GM12878 (cell line): ENCODE data around the gene CEP126. TPM values are rescaled to one million over a fixed set of nuclear protein-coding genes. Genes with fewer than 3 reads are reported as not detected.

Experiments
- ATAC-seq: fragments of 200-7000 bp; cut with Tn5 transposase; 3 replicates; pipeline ENCODE4 v1.9.1; 2020; ENCODE audit warnings: mild to moderate bottlenecking, moderate library complexity
- BruUV-seq: library from RNA; stranded (reverse); fragments of 400-500 nt; replicated peaks from 2 replicates; lab custom pipeline; 2021; lab: Mats Ljungman, UMichigan
- CTCF ChIA-PET: fragments of 300-600 bp; sonication (Branson Sonifier 250); formaldehyde crosslinking; extraction: SDS; loops from one replicate; lab custom pipeline; 2021; ENCODE audit warnings: inconsistent platforms; lab: Yijun Ruan, JAX
- POLR2A ChIA-PET: fragments of 350-600 bp; formaldehyde crosslinking; extraction: SDS; loops from one replicate; lab custom pipeline; 2021; ENCODE audit warnings: inconsistent platforms; lab: Charles Lee
- RAD21 ChIA-PET: fragments of 300-600 bp; sonication (Branson Sonifier 250); formaldehyde crosslinking; loops from one replicate; lab custom pipeline; 2023; ENCODE audit warnings: antibody characterized with exemption; ENCODE audit not compliant: unreplicated experiment; lab: Charles Lee
- SMC1A ChIA-PET: fragments of 300-600 bp; sonication (Branson Sonifier 250); formaldehyde crosslinking; loops from one replicate; lab custom pipeline; 2023; ENCODE audit not compliant: unreplicated experiment, uncharacterized antibody; lab: Charles Lee
- DNase-seq: peaks from one replicate; pipeline ENCODE4 v3.0.0-alpha.2; 2011; ENCODE audit warnings: low read depth, low spot score
- FAIRE-seq: peaks from 3 replicates; lab custom pipeline; 2011; peaks lifted over from hg19 to GRCh38; lab: Jason Lieb, UNC
- H2AFZ ChIP-seq: 2 replicates; pipeline ENCODE4 v1.6.0; 2011; ENCODE audit warnings: low read depth, low read length, control low read depth; ENCODE audit not compliant: control insufficient read depth
- H3K27ac ChIP-seq: 2 replicates; pipeline ENCODE4 v1.5.1; 2011; ENCODE audit warnings: control low read depth; ENCODE audit not compliant: control insufficient read depth, insufficient read depth
- H3K27me3 ChIP-seq, 2 experiments: replicated peaks in 1 of 2; 2 replicates each; pipeline versions ENCODE4 v1.6.0 to v1.6.1; 2011; ENCODE audit warnings: low read length in 1 of 2; ENCODE audit not compliant: control insufficient read depth in 2 of 2, insufficient read depth in 2 of 2
- H3K36me3 ChIP-seq, 2 experiments: 2 replicates each; pipeline ENCODE4 v1.5.1; 2011; ENCODE audit warnings: low read length in 1 of 2; ENCODE audit not compliant: control insufficient read depth in 2 of 2, insufficient read depth in 2 of 2
- H3K4me1 ChIP-seq: 2 replicates; pipeline ENCODE4 v1.6.1; 2011; ENCODE audit warnings: mild to moderate bottlenecking, low read length, moderate library complexity, mixed read lengths; ENCODE audit not compliant: control insufficient read depth, insufficient read depth
- H3K4me2 ChIP-seq: 2 replicates; pipeline ENCODE4 v1.6.0; 2011; ENCODE audit warnings: control low read depth; ENCODE audit not compliant: control insufficient read depth, insufficient read depth
- H3K4me3 ChIP-seq: fragments of 200-600 bp; sonication (generic); 2 replicates; pipeline ENCODE4 v1.5.1; 2016
- H3K79me2 ChIP-seq: 2 replicates; pipeline ENCODE4 v1.6.0; 2011; ENCODE audit warnings: low read length; ENCODE audit not compliant: control insufficient read depth, insufficient read depth
- H3K9ac ChIP-seq: 2 replicates; pipeline ENCODE4 v1.8.0; 2011; ENCODE audit warnings: low read length, control low read depth, mixed read lengths; ENCODE audit not compliant: control insufficient read depth, insufficient read depth
- H3K9me3 ChIP-seq: replicated peaks from 3 replicates; pipeline ENCODE4 v1.5.1; 2011; ENCODE audit warnings: mild to moderate bottlenecking, low read length; ENCODE audit not compliant: control insufficient read depth, insufficient read depth
- H4K20me1 ChIP-seq: 2 replicates; pipeline ENCODE4 v1.6.0; 2011; ENCODE audit not compliant: control insufficient read depth, insufficient read depth
- ASH2L ChIP-seq: fragments of 300-600, 200-600 bp; sonication (generic); IDR thresholded peaks from 2 replicates; pipeline ENCODE4 v1.6.1; 2017; ENCODE audit warnings: low read depth, mild to moderate bottlenecking, borderline replicate concordance
- ATF2 ChIP-seq: IDR thresholded peaks from 2 replicates; pipeline ENCODE4 v1.6.1; 2012; ENCODE audit warnings: low read length, inconsistent platforms
- FOXK2 ChIP-seq: fragments of 450-650 bp; IDR thresholded peaks from 2 replicates; pipeline ENCODE4 v1.6.1; 2017; ENCODE audit warnings: mild to moderate bottlenecking, moderate library complexity
- IKZF1 ChIP-seq: fragments of 450-650 bp; conservative IDR thresholded peaks from 2 replicates; pipeline ENCODE4 v1.6.1; 2017; ENCODE audit warnings: antibody characterized with exemption, mild to moderate bottlenecking
- MTA2 ChIP-seq: fragments of 450-650 bp; IDR thresholded peaks from 2 replicates; pipeline ENCODE4 v1.6.1; 2016; ENCODE audit warnings: low read depth, mild to moderate bottlenecking, moderate library complexity
- NR2C2 ChIP-seq: IDR thresholded peaks from 2 replicates; pipeline ENCODE4 v1.6.1; 2011; ENCODE audit warnings: borderline replicate concordance, low read depth; ENCODE audit not compliant: control insufficient read depth, insufficient read length
- NR2F1 ChIP-seq: fragments of 450-650 bp; conservative IDR thresholded peaks from 2 replicates; pipeline ENCODE4 v1.6.1; 2017; ENCODE audit warnings: mild to moderate bottlenecking
- NRF1 ChIP-seq: conservative IDR thresholded peaks from 2 replicates; pipeline ENCODE4 v1.6.1; 2011; ENCODE audit warnings: mild to moderate bottlenecking, low read depth, low read length, improper control_type of control experiment
- PML ChIP-seq: IDR thresholded peaks from 2 replicates; pipeline ENCODE4 v1.6.1; 2012; ENCODE audit warnings: low read length, inconsistent platforms
- POU2F2 ChIP-seq: IDR thresholded peaks from 3 replicates; pipeline ENCODE4 v1.6.1; 2011; ENCODE audit warnings: low read depth, mild to moderate bottlenecking, low read length, borderline replicate concordance
- RAD51 ChIP-seq: fragments of 450-650 bp; IDR thresholded peaks from 2 replicates; pipeline ENCODE4 v1.6.1; 2016; ENCODE audit warnings: moderate library complexity, mild to moderate bottlenecking, inconsistent platforms
- SKIL ChIP-seq: fragments of 450-650 bp; IDR thresholded peaks from 2 replicates; pipeline ENCODE4 v1.6.1; 2017; ENCODE audit warnings: mild to moderate bottlenecking, low read depth, inconsistent platforms; ENCODE audit not compliant: poor library complexity, severe bottlenecking
- ZBTB4 ChIP-seq: fragments of 450-650 bp; formaldehyde crosslinking; IDR thresholded peaks from 2 replicates; pipeline ENCODE4 v1.4.0; 2022; ENCODE audit warnings: mild to moderate bottlenecking, moderate library complexity
- WGBS: methylation state at CpG from one replicate; pipeline ENCODE4 v1.1.6; 2016; ENCODE audit warnings: low lambda C conversion rate; ENCODE audit not compliant: insufficient replicate concordance, insufficient coverage; ENCODE audit errors: missing lambda C conversion rate; 5-methylcytosine and 5-hydroxymethylcytosine counted together
- in situ Hi-C: fragments of 300-500 bp; cut with MboI; formaldehyde crosslinking; loops from 9 replicates; pipeline ENCODE4 v1.14.3; 2018; ENCODE audit warnings: mixed read lengths
- intact Hi-C: fragments of 100-400 bp; cut with micrococcal nuclease; formaldehyde crosslinking; loops from one replicate; pipeline ENCODE4 v1.14.2; 2022; ENCODE audit not compliant: unreplicated experiment
- polyA plus RNA-seq, 11 experiments: library from polyadenylated mRNA; depleted of rRNA in 4 of 11; unstranded in 6 of 11; stranded (reverse) in 5 of 11; fragments of >200 nt; fragmentation: Nextera tagmentation in 4 of 11; fragmentation: Illumina TruSeq in 1 of 11; extraction: Ambion mirVana in 4 of 11; extraction: Trizol in 1 of 11; gene quantifications; 1 replicate in 1 of 11; 2 replicates in 10 of 11; pipeline versions ENCODE4 v1.2.1 to v1.2.3, GENCODE V29; 2011 to 2016; ENCODE audit warnings: inconsistent platforms in 2 of 11, missing spikeins in 2 of 11, low read depth in 1 of 11
- total RNA-seq, 4 experiments: library from RNA; depleted of rRNA in 3 of 4; stranded (reverse); fragments of >200 nt in 3 of 4; fragmentation: Illumina TruSeq in 1 of 4; extraction: Trizol in 1 of 4; gene quantifications; 2 replicates each; pipeline versions ENCODE4 v1.2.1 to v1.2.3, GENCODE V29; 2013 to 2021
- TF ChIP-seq, protein P1 (sequence below): IDR thresholded peaks from 2 replicates; pipeline ENCODE4 v1.6.1; 2011; ENCODE audit warnings: low read depth, low read length, improper control_type of control experiment, borderline replicate concordance

The CEP126 gene
- total and polyA plus RNA-seq, 10 of the 15 experiments (the other 5 are each of a cell fraction or from before 2014, with no cell fraction given): 0.01 TPM; not detected in 8

GRCh38 chr11:101867951-101868350, 46.9 kb upstream of the CEP126 start (continued):
- TF ChIP-seq, protein P1, sequence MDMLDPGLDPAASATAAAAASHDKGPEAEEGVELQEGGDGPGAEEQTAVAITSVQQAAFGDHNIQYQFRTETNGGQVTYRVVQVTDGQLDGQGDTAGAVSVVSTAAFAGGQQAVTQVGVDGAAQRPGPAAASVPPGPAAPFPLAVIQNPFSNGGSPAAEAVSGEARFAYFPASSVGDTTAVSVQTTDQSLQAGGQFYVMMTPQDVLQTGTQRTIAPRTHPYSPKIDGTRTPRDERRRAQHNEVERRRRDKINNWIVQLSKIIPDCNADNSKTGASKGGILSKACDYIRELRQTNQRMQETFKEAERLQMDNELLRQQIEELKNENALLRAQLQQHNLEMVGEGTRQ: no peak
- TF ChIP-seq SKIL: no peak

- Histone ChIP-seq H4K20me1 (no peaks in the 10 kb centered on the region), H3K4me3 (no peak overlapping the region), H3K4me1 (no peaks in the 10 kb centered on the region), H3K27me3 (no peaks in the 10 kb centered on the region), H3K36me3 (no peaks in the 10 kb centered on the region), H3K9ac (no peak overlapping the region), H2AFZ (no peak overlapping the region), H3K4me2 (no peak overlapping the region), H3K27ac (no peak overlapping the region), H3K79me2 (no peaks in the 10 kb centered on the region), H3K9me3 (no peaks in the 10 kb centered on the region)
- ChIA-PET RAD21 (interaction anchor here (1.0 kb wide), 1 partner anchor 137 kb away, joined by 3 read pairs; no protein-coding TSS in a partner anchor), SMC1A (interaction anchor here (1.4 kb wide), 1 partner anchor 137 kb away, joined by 4 read pairs; no protein-coding TSS in a partner anchor), POLR2A (no interaction called here), CTCF (interaction anchor here (0.7 to 1.7 kb wide), 2 partner anchors 9 to 185 kb away, joined by 3 to 8 read pairs; no protein-coding TSS in a partner anchor)
- no peak for FAIRE-seq
- ATAC-seq: no peak
- intact Hi-C loops: no loop called here
- no TSS peak for BruUV-seq
- in situ Hi-C loops: loop anchor here (25.0 kb wide), 1 partner anchor 792 kb away; no protein-coding TSS in a partner anchor
- no peak for DNase-seq
- 52% methylated on average over 6 of the region's 6 CpGs for WGBS
- TF ChIP-seq, protein P1: no peak
- no peak for TF ChIP-seq MTA2
- no peak for TF ChIP-seq FOXK2
- TF ChIP-seq IKZF1: no peak
- no peak for TF ChIP-seq RAD51
- TF ChIP-seq ZBTB4: no peak
- TF ChIP-seq ASH2L: no peak
- TF ChIP-seq POU2F2: no peak
- TF ChIP-seq NRF1: no peak
- no peak for TF ChIP-seq ATF2
- no peak for TF ChIP-seq PML
- TF ChIP-seq NR2C2: no peak
- TF ChIP-seq NR2F1: no peak
Measured at GRCh38 chr11:101870510-101870909, 44.3 kb upstream of the CEP126 start.
